GM19395 (cell line): Measurements from ENCODE around the gene TMA7B.
"Not testable (repeated sequence)": the region's sequence is repeated elsewhere in the genome, so short reads cannot be mapped to it uniquely, and the experiment has no call there.

Experiments used
- ATAC-seq: cut with Tn5 transposase; IDR thresholded peaks from one replicate; pipeline ENCODE4 v1.9.1; 2021; ENCODE audit warnings: mild to moderate bottlenecking, moderate library complexity; ENCODE audit not compliant: unreplicated experiment

Gene TMA7B

GRCh38 chr22:39979048-39979447 lies 18.9 kb downstream of the TMA7B start:
- ATAC-seq = no peak

DNA sequence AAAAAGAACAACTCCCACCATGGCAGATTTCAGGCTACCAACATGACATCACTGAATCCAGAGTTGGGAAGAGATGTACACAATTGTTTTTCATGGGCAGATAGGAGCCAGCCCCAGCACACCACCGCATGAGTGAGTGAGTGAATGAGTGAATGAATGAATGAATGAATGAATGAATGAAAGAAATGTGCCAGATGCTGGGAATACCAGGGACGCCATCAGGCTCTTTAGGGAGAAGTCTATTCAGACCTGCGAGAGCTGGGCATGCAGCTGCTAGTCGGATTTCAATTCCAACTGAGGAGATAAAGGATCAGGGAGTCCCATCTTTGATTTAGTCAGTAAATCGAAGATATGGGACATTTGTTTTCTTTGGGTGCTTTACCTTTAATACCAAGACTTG lies 19.3 kb downstream of the TMA7B start:
- no peak for ATAC-seq

DNA sequence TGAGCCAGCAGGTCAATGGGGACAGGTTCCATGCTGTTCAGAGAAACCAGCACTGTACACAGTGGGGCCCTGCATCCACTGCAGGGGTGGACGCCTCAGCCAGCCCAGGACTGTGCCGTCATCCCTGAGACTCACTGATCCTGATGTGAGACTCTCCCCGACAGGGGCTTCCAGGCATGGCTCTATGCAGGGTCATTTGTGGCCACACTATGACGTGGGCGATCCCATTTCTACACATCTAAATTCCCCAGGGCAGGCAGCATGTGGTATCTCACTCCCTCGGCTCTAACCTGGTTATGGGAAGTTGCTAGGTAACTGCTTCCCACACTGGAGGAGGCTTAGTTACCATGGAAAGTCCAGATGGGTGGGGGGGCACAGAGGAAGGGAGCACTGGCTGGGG lies 20.4 kb downstream of the TMA7B start:
- ATAC-seq = no peak

GRCh38 chr22:39983346-39983745 lies 23.1 kb downstream of the TMA7B start:
- ATAC-seq = no peak

DNA sequence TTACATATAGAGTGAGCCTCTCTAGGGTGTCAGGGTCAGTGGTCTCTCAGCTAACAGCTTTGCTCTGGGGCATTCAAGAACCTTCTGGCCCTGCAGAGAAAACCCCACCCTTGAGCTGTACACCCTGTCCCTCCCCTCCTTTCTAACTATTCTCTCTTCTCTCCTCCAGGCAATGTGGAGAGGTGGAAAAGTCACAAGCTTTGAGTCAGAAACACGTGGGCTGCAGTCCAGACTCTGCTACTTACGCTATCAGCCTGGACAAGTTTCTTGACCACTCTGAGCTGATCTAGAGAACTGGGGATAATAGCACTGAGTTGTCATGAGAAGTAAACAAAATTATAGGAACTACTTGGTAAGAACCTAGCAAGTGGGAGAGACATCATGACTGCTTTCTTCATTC lies 23.8 kb downstream of the TMA7B start:
- ATAC-seq = no peak

GRCh38 chr22:39984746-39985145 lies 24.5 kb downstream of the TMA7B start:
- no peak for ATAC-seq

GRCh38 chr22:39985383-39986035 lies 25.3 kb downstream of the TMA7B start:
- ATAC-seq = no peak

- ATAC-seq = no peak
These were observed 28.4 kb downstream of the TMA7B start for GRCh38 chr22:39988386-39989114.

DNA sequence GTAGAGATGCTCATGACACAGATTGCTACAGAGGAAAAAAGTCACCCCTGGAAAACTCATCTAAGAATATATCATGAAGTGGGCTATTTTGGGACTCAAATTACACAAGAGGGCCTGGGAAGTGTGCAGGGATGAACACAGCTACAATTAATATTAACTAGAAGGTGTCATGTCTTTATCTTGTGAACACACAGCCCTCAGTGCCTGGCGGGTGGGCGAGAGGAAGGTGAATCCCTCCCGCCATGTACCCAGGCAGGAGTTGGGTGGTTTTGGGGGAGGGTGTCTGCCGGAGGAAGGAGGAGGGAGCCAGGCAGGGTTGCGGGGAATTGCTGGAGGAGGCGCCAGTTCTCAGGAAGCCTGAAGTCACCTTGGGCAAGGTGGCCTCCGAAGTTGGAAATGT lies 29.4 kb downstream of the TMA7B start:
- ATAC-seq = no peak

GRCh38 chr22:39990686-39991085 lies 30.5 kb downstream of the TMA7B start:
- ATAC-seq = no peak

DNA sequence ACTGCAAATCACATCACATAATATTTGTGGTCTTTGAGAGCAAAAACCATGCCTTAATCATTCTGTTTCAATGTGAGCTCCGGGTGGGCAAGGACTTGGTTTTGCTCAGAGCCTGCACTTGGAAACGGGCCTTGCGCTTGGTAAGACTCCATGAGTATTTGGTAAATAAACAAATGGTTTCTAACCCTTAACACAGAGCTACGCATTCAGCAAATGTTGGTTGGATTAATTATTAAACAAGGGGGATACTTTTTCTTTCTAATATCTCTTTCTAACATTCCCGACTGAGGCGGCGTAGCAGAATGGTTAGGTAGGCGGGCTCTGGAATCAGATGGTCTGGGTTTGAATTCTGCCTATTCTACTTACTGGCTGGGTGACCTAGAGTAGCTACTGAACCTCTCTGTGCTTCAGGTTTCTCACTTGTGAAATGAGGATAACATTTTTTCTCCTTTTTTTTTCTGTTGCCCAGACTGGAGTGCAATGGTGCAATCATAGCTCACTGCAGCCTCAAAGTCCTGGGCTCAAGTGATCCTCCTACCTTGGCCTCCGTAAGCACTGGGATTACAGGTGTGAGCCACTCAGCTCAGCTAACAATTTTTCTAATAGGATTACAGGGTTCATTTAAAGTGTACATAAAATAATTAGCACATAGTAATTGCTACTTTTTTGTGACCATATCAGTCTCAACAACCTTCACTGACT lies 31.1 kb downstream of the TMA7B start:
- ATAC-seq = no peak

- no peak for ATAC-seq
These were observed 32.1 kb downstream of the TMA7B start for GRCh38 chr22:39992088-39992826.

- not testable (repeated sequence) for ATAC-seq
These were observed 32.7 kb downstream of the TMA7B start for GRCh38 chr22:39992894-39993293.

DNA sequence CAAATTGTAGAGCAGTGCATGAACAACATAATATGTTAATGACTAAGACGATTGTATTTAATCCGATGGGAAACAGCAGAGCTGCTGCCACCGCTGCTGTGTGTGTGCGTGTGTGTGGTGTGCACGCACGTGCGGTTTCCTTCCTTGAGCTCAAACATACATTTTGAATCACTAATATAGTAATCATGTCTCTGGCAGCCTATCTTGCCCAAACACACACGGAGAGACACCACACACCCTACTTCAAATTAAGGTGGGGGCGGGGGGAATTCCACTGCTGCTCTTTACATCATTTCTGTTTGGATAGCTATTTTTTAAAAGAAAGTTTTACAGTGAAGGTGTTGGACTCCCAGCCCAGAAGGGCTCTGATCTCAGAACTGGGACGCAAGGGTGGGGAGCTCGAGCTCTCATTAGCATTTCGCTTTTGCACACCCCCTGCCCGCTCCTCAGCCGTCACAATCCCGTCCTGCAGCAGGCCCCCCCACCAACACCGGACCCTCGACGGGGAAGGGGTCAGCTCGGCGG lies 33.9 kb downstream of the TMA7B start:
- ATAC-seq = no peak

DNA sequence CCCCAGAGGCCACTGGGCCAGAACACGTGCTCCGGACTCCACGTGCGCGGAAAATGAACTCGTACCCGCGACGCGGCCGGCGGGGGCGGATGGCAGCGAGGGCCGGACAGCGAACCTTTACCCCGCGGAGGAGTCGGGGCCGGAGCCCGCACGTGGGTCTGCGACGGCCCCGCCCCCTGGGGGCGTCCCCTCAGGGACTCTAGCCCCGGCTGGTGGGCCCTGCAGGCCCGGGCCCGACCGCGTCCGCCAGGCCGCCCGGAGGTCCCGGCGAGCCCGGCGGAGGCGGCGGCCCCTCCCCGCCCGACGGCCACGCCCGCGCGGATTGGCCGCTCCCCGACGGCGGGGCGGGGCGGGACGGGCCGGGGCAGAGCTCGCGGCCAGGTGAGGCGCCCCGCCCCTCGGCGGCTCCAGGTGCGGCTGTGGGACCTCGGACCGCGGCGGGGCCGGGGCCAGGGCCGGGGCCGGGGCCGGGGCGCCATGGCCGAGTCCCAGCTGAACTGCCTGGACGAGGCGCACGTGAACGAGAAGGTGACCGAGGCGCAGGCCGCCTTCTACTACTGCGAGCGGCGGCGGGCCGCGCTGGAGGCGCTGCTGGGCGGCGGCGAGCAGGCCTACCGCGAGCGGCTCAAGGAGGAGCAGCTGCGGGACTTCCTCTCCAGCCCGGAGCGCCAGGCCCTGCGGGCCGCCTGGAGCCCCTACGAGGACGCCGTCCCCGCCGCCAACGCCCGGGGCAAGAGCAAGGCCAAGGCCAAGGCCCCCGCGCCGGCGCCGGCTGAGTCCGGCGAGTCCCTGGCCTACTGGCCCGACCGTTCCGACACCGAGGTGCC lies 34.6 kb downstream of the TMA7B start, which contains the start of gene FAM83F:
FAM83F (plus strand) TSS at position 389 of the 827 bp plus-strand sequence; CDS start at position 478, 89 bp downstream.
- ATAC-seq = no peak

GRCh38 chr22:39995393-39996252 lies 35.4 kb downstream of the TMA7B start:
- ATAC-seq = no peak

- no peak for ATAC-seq
These were observed 36.5 kb downstream of the TMA7B start for GRCh38 chr22:39996732-39997131.

GRCh38 chr22:39997421-39997820 lies 37.2 kb downstream of the TMA7B start:
- no peak for ATAC-seq
